Gastrocnemius medialis (tissue), 4 donors: ENCODE results near the gene CADM3. TPM values are rescaled to one million over a fixed set of nuclear protein-coding genes. Genes with fewer than 3 reads are reported as not detected.

ENCODE experiments used
- ATAC-seq, 2 donors: fragments of 150-250 bp; one replicate each; pipeline ENCODE4 v1.9.1; 2016
- DNase-seq, 2 donors: peaks; one replicate each; pipeline ENCODE4 v3.0.0-alpha.2; 2019
- H3K27ac ChIP-seq, 4 donors: fragments of 200-600 bp; sonication (generic); 1 replicate in 1 of 4; 2 replicates in 3 of 4; pipeline ENCODE4 v1.5.1; 2016 to 2018; ENCODE audit warnings: mild to moderate bottlenecking in 2 of 4, moderate library complexity in 1 of 4
- H3K27me3 ChIP-seq, 3 donors: fragments of 200-600 bp; sonication (generic) in 2 of 3; 1 replicate in 1 of 3; 2 replicates in 2 of 3; pipeline versions ENCODE4 v1.5.1 to v1.6.0; 2016 to 2019; ENCODE audit warnings: mild to moderate bottlenecking in 1 of 3, moderate library complexity in 1 of 3
- H3K36me3 ChIP-seq, 2 donors: fragments of 200-600 bp; sonication (generic) in 1 of 2; one replicate each; pipeline ENCODE4 v1.5.1; 2017 to 2018
- H3K4me1 ChIP-seq, 2 donors: fragments of 200-600 bp; sonication (generic) in 1 of 2; one replicate each; pipeline ENCODE4 v1.5.1; 2016 to 2017; ENCODE audit warnings: mild to moderate bottlenecking in 2 of 2
- H3K4me3 ChIP-seq, 4 donors: fragments of 200-600 bp; sonication (generic) in 3 of 4; 1 replicate in 1 of 4; 2 replicates in 3 of 4; pipeline ENCODE4 v1.5.1; 2016 to 2019; ENCODE audit warnings: mild to moderate bottlenecking in 2 of 4
- H3K9me3 ChIP-seq, 3 donors: fragments of 200-600 bp; sonication (generic) in 2 of 3; 1 replicate in 1 of 3; 2 replicates in 2 of 3; pipeline ENCODE4 v1.5.1; 2016 to 2019
- POLR2A ChIP-seq, 2 donors: fragments of 450-650 bp; IDR thresholded peaks; one replicate each; pipeline ENCODE4 v1.6.1; 2017; ENCODE audit warnings: antibody characterized with exemption in 2 of 2, mild to moderate bottlenecking in 2 of 2, moderate library complexity in 2 of 2
- in situ Hi-C, 4 donors: fragments of 200-750 bp; cut with MboI; loops; one replicate each; pipeline versions ENCODE4 v1.15.0 to v1.8.0; 2017; ENCODE audit warnings: low sequenced_read_pairs in 4 of 4
- intact Hi-C: fragments of 100-400 bp; cut with DNase I; formaldehyde crosslinking; loops from one replicate; pipeline ENCODE4 v1.15.1; 2023; ENCODE audit warnings: low total_unique reads
- total RNA-seq, 4 donors: library from RNA; depleted of rRNA; stranded (reverse); fragments of >200 nt; gene quantifications; one replicate each; pipeline versions ENCODE4 v1.1.0 to v1.2.3, GENCODE V29; 2016
- TF ChIP-seq, protein P1 (sequence below), 5 experiments: fragments of 450-650 bp in 3 of 5; fragments of 200-600 bp in 2 of 5; sonication (generic) in 2 of 5; IDR thresholded peaks in 4 of 5; conservative IDR thresholded peaks in 1 of 5; 1 replicate in 4 of 5; 2 replicates in 1 of 5; pipeline ENCODE4 v1.5.1; 2016 to 2019; ENCODE audit warnings: antibody characterized with exemption in 5 of 5, mild to moderate bottlenecking in 3 of 5, moderate library complexity in 3 of 5

CADM3 gene
- total RNA-seq, 4 donors from 2014 or later, result 0.76 to 1.2 (median 1.0) TPM; not detected in 1

- H3K27ac ChIP-seq, result no peak overlapping the region
- no peak for DNase-seq
- in situ Hi-C loops (no loop called here), intact Hi-C loops (no loop called here)
- H3K36me3 ChIP-seq, result no peaks in the 10 kb centered on the region
- no peak overlapping the region for H3K4me3 ChIP-seq
- no peaks in the 10 kb centered on the region for H3K4me1 ChIP-seq
- no peak for ATAC-seq
- TF ChIP-seq POLR2A (IDR thresholded peaks at IDR 0.05), result no peak
- TF ChIP-seq, protein P1, sequence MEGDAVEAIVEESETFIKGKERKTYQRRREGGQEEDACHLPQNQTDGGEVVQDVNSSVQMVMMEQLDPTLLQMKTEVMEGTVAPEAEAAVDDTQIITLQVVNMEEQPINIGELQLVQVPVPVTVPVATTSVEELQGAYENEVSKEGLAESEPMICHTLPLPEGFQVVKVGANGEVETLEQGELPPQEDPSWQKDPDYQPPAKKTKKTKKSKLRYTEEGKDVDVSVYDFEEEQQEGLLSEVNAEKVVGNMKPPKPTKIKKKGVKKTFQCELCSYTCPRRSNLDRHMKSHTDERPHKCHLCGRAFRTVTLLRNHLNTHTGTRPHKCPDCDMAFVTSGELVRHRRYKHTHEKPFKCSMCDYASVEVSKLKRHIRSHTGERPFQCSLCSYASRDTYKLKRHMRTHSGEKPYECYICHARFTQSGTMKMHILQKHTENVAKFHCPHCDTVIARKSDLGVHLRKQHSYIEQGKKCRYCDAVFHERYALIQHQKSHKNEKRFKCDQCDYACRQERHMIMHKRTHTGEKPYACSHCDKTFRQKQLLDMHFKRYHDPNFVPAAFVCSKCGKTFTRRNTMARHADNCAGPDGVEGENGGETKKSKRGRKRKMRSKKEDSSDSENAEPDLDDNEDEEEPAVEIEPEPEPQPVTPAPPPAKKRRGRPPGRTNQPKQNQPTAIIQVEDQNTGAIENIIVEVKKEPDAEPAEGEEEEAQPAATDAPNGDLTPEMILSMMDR (IDR thresholded peaks at IDR 0.05 in 4 of 5, conservative IDR thresholded peaks at IDR 0.05 in 1 of 5), result no peak
- no peaks in the 10 kb centered on the region for H3K9me3 ChIP-seq
- no peaks in the 10 kb centered on the region for H3K27me3 ChIP-seq
Observed at GRCh38 chr1:159146980-159147379, 24.4 kb upstream of the CADM3 start.

- Histone ChIP-seq H3K4me1 (no peaks in the 10 kb centered on the region), H3K27me3 (peaks cover 0 to 3% (median 0%) of the 10 kb centered on the region in 3 donors), H3K27ac (no peak overlapping the region), H3K4me3 (no peak overlapping the region), H3K9me3 (no peaks in the 10 kb centered on the region), H3K36me3 (no peaks in the 10 kb centered on the region)
- intact Hi-C loops, result no loop called here
- in situ Hi-C loops, result loop anchor here in 1 of 4 donors (25.0 kb wide), 1 partner anchor 635 kb away; the partner anchor contains the start of gene DUSP23
- TF ChIP-seq, protein P1 (IDR thresholded peaks at IDR 0.05 in 4 of 5, conservative IDR thresholded peaks at IDR 0.05 in 1 of 5), result no peak
- TF ChIP-seq POLR2A (IDR thresholded peaks at IDR 0.05), result no peak
- ATAC-seq, result no peak
- no peak for DNase-seq
Observed at GRCh38 chr1:159152031-159152430, 19.4 kb upstream of the CADM3 start.

GRCh38 chr1:159161001-159161718 is 10.3 kb upstream of the CADM3 start:
- no peaks in the 10 kb centered on the region for H3K36me3 ChIP-seq
- in situ Hi-C loops, result loop anchor here in 1 of 4 donors (5.0 to 25.0 kb wide), 2 partner anchors 36 to 626 kb away; partner anchors contain the start of gene DUSP23
- peak overlapping the region; percentile 71 to 86 (median 78) for H3K27ac ChIP-seq
- DNase-seq, result peak; percentile 66 to 82
- TF ChIP-seq, protein P1 (IDR thresholded peaks at IDR 0.05 in 4 of 5, conservative IDR thresholded peaks at IDR 0.05 in 1 of 5), result peak; percentile 81 to 99 (median 88)
- no peak for TF ChIP-seq POLR2A (IDR thresholded peaks at IDR 0.05)
- no peak overlapping the region for H3K4me3 ChIP-seq
- peak; percentile 98 to 100 for ATAC-seq
- H3K27me3 ChIP-seq, result peaks cover 0 to 1% (median 0%) of the 10 kb centered on the region in 3 donors
- H3K4me1 ChIP-seq, result peaks cover 5 to 7% of the 10 kb centered on the region in 2 donors
- intact Hi-C loops, result loop anchor here (1.0 to 10.0 kb wide), 4 partner anchors 37 to 634 kb away; no protein-coding TSS in a partner anchor
- no peaks in the 10 kb centered on the region for H3K9me3 ChIP-seq

GRCh38 chr1:159161719-159162026 is 9.7 kb upstream of the CADM3 start:
- Histone ChIP-seq H3K27ac (peak overlapping the region; percentile 71 to 86 (median 78)), H3K27me3 (no peaks in the 10 kb centered on the region), H3K36me3 (no peaks in the 10 kb centered on the region), H3K4me1 (peaks cover 5 to 7% of the 10 kb centered on the region in 2 donors), H3K4me3 (no peak overlapping the region), H3K9me3 (no peaks in the 10 kb centered on the region)
- in situ Hi-C loops (loop anchor here in 1 of 4 donors (5.0 to 25.0 kb wide), 2 partner anchors 36 to 626 kb away; partner anchors contain the start of gene DUSP23), intact Hi-C loops (loop anchor here (1.0 to 10.0 kb wide), 4 partner anchors 37 to 633 kb away; no protein-coding TSS in a partner anchor)
- DNase-seq (no peak), ATAC-seq (no peak)
- TF ChIP-seq POLR2A (IDR thresholded peaks at IDR 0.05), result no peak
- TF ChIP-seq, protein P1 (IDR thresholded peaks at IDR 0.05 in 4 of 5, conservative IDR thresholded peaks at IDR 0.05 in 1 of 5), result no peak
